GM21723 (cell line): ENCODE results near the gene EVX1.

Source experiments
- ATAC-seq: cut with Tn5 transposase; IDR thresholded peaks from one replicate; pipeline ENCODE4 v1.9.1; 2021; ENCODE audit warnings: mild to moderate bottlenecking, moderate library complexity; ENCODE audit not compliant: unreplicated experiment

EVX1 gene

DNA sequence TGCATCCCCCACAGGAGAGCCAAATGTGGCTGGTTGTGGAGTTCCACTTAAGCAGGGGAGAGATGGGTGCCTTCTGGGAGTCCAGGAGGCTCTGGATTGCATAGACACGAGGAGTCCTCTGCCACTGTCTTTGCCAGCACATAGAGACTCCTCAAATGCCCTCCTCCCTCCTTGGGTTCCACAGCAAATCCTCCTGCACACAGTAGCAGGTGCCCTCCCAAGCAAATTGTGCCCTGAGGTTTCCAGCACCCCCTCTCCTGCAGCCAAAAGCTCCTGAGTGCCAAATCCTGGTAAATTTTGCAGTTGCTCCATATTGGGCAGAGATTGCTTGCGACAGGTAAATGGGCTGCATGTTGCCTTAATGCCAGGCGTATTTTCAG, 5.8 kb downstream of the EVX1 start:
- no peak for ATAC-seq

DNA sequence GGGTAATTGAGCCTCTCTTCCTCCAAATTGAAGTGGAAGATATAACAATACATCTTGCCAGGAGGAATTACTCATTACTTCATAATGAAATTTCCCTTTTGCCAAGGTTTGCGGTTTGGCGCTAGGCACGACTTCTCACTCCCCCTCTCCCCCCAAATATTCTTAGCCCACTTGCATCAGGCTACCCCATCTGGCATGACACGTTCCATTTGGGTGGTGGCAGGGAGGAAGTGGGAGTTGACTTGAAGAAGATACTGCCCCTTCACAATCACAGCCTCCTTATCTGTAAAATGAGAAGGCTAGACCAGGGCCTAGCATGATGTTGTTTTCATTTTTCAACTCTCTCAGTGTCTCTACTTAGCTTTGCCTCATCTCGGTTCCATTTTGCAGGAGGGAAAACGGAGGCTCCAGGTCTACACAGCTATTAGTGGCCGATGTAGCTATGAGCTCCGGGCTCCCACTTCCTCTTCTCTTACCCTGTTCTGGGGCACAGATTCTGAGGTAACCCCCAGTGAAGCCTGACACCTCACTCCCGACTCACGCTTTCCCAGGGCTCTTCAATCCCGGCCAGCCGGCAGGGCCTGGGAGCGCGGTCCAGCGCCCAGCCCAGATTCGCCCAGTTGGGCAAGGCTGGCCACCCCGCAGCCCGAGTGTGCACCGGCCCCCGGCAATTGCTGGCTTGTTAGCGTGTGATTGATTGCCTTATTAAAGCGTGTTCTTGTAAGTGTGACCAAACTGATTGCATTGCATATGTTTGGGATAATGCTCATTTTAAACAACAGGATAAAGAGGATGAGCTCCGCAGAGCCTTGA, 6.5 kb downstream of the EVX1 start:
- no peak for ATAC-seq

DNA sequence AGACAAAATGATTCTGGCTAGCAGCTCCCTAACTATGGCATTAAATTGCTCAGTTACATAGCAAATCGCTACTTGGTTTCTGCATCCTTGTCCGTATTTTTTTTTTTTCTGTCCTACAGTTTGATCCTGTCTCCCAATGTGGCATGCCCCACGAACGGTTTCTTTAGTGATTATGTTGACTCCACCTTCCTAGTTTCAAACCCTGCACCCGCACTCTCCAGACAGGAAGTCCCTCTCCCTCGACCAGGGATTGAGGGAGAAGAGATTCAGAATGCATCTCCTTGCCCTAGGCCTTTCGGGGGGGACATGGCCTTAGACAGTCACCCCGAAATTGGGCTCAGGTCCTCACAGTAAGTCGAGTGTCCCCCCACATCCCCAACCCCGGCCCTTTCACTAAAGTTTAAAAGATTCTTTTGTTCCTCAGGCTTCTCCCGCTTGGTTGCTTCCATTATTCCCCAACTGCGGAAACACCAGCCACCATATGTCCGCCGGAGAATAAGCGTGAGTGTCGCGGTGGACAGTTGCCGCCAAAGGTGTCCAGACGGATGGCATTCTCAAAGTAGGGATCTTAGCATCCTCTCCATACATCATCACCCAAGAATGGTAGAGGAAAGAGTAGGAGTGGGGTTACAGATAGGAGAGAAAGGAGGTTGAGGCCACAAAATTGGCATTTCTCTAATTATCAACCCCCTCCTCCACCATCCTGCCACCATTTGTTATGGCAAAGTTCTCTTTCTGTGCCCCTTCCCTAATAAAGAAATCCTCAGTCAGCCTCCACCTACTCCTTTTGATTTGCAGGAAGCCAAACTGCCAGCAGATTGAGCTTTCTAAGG, 7.3 kb downstream of the EVX1 start:
- ATAC-seq = no peak

DNA sequence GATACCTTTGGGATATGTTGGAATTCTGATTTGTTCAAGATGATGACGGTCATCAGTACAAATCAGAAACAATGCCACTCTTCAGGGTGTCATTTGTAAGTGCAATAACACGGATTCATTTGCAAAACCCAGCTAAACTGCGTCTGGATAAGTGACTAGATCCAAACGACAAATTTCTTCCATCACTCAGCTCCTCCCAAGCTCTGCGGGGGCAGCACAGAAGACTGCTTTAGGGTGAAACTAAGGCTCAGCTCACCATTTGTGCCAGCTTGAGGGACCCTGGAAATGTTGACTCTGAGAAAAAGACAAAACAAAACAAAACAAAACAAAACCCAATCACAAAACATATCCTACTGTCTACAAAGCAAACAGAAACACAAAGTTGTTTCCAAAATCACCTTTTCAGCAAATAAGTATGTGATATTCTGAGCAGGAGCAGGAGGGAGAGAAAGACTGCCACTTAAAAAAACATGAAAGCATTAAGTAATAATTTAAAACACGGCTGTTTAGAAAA, 8.0 kb downstream of the EVX1 start:
- no peak for ATAC-seq

DNA sequence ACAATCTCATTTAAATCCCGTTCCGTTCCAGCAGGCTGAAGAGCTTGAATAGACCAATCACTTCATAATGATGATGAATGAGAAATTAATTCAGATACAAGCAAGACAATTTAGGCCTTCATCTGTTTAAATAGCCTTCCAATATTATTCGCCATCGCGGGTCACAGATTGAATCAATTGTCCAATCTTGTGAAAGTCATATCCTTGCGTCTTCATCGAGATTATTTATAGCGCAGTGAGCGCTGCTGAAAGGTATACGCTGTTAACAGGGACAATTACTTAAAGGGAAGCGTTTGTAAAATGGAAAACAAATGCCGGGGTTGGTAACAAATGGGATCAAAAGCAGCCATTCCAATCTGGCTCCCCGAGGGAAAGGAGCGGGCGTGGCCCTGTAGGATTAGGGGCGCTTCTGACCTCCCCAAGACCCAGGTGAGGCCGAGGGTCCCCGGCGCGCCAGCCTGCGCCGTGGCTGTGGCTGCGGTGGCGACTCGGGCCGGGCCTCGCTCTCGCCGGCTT, 8.6 kb downstream of the EVX1 start:
- ATAC-seq = no peak

DNA sequence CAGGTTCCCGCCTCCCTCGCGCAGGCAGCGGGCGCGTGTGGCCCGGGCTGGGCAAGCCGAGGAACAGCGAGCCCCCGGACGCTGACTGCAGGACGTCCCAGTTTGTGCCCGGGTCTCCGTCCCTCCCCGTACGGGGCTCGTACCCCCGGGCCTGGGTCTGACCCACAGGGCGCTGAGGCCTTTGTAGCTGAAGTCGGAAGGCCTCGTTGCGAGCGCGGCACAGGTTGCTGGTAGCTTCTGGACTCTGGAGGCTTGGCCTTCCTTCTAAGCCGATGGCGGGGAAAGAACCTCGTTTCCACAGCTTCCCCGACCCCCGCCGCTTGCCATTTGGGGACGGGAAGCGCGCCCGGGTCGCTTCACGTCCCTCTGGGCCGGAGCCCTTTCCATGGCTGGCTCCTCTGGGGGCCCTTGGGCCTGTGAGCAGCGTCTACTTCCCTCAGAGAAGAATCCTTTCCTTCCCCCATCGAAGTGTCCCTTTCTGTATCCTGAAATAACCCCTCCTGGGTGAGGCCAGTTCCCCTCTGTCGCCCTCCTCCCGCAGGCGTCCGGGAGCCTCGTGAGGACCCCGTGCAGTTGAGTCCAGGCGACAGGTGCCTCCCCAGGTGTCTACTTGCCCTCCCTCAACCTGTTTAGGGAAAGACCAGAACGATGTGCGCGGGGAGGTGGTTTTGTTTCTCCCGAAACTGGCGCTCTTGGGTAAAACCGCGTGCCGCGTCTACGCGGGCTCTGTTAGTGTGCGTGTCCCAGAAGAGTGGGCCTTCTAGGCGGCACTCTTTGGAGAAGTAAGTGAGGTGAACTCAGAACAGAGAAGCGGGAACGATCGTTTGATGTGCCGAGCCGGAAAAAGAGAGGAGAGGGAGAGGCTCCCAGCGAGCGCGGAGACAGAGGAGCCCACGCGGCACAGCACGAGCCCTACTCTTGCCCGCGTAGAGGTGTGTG, 9.3 kb downstream of the EVX1 start:
- no peak for ATAC-seq

DNA sequence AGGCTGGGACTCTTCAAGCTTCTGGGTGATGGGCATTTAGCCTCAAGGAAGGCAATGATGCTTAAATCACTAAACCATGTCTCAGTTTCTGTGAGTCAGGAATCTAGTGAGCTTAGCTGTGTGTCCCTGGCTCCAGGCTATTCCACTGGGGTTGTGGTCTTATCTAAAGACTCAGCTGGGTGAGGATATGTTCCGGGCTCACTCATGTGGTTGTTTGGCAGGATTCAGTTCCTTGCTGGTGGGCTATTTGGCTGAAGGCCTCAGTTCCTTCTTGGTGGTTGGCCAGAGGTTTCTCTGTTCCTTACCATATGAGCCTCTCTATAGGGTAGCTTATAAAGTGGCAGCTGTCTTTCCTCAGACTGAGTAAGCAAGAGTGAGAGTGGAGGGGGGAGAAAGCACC, 12.0 kb downstream of the EVX1 start:
- ATAC-seq = no peak

DNA sequence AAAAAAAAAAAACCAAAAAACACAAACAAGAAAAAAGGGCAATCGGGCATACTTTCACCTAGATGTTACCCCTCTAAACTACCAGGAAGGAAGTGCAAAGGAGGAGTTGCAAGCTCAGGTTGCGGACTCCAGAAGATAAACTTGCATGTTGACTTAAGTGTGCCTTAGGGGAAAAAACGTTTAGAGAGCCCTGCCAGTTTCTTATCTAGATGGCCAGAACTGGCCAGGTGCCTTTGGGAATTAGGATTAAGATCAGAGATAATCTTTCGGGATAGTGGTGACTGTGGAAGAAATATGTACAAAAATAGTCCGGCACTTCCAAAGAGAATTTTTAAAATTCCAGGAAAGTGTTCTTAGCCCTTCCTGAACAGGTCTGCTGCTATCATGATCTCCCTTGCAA, 17.6 kb downstream of the EVX1 start:
- no peak for ATAC-seq

DNA sequence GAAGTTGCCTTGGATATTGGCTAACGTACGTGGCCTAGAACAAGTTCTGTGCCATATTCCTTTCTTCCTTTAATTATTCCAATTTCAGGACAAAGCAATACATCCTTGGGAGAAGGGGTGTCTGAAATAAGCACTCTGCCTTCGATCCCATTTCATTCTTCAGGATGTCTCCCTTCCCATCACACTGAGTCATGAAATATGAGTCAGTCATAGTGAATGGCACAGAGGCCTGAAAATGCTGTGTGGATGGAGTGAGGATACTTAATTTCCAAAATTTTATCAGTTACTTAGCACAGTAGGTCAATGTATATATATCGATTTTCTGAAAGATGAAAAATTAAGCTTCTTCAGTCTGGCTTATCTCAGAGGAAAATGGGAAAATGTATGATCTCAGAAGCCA, 19.5 kb downstream of the EVX1 start:
- no peak for ATAC-seq

DNA sequence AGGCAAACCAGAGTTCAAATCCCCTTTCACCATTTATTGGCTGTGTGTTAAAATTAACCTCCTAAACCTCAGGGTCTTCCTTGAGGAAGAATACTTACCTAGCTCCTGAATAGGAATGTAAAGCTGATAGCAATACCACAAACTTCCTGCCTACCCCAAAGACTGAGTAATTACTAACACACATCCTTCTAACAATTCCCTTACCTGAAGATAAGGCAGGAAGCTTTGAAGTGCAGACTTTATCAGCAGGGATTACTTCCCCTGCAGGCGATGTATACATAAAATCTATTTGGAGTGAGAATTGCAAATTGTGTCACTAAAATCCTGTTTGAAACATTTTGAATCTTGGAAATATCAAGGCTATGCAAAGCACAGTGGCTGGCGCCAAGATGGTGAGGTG, 21.2 kb downstream of the EVX1 start:
- no peak for ATAC-seq

DNA sequence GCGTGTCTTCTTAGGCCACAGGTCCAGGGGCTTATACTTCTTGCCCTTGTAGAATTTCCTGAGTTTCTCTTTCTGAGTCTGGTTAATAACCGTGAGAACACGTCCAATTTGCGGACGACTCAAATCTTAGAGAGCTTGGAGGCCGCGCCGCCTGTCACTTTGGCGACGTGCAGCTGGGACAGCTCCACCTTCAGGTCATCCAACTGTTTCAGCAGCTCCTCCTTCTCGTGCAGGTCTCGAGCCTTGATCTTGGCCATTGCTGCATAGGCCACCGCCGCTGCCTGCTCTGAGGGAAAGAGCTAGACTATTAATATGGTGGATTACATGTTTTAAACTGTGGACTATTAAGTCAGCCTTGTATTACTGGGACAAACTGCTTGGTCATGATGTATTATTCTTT, 26.9 kb downstream of the EVX1 start:
- ATAC-seq = no peak

DNA sequence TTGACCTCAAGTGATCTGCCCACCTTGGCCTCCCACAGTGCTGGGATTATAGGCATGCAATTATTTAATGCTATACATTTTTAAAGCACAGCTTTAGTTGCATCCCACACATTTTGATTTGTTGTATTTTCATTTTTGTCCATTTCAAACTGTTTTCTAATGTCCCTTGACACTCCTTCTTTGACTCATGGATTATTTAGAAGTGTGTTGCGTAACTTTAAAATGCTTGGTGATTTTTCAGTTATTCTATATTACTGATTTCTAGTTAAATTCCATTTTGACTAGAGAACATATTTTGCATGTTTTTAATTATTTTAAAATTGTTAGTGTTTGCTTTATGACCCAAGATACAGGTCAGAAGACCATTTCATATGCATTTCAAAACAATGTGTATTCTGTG, 28.8 kb downstream of the EVX1 start:
- no peak for ATAC-seq

DNA sequence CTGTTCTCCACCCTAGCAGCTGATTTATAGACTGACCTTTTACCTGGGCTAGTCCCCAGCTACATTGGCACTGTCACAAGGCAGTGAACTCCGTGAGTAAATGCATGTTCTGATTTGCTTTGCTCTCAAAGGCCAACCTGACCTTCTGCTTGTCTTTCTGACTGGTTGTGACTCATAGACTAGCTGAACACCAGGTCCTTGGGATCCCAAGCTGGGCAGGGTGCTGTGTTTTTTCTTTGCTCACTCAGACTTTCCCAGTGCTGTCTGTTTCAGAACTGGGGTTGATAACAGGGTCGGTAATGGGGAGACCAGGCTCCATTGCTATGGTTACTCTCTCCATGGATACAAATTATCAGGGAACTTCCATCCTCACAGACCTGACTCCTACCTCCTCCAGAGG, 35.0 kb downstream of the EVX1 start:
- ATAC-seq = no peak

DNA sequence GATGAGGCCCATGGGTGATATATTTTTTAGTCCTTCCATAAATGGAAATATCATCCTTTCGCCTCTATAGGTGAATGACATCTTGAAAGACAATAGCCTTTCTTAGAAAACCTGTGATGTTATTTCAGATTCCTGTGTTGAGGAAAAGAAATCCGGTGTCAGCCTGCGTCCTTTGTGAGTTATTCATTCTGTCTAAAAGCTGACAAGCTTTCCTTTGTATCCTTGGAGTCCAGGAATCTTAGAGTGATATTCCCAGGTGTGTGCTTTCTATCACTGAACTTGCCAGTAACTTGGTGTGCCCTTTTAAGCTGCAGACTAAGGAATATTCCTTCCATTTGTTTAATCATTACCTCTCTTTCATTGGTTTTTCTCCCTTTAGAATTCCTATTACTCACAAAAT, 41.0 kb downstream of the EVX1 start:
- no peak for ATAC-seq

DNA sequence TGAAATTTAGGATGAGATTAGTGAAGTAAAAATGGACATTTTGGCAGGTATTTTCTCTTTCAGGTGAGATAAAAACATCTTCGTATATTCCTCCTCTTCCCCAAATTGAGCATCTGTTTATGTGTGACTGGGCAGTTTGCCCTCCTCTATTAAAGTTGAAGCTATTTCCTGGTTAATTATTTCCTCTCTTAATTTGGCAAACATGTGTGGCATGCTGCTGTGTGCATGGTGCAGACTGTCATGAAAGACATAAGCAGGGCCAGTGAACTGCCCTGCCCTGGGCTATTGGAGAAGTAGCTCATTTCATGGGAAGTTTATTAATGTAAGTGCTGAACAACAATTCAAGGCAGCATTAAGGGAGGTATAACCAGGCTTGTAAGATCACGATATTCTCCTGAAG, 52.6 kb downstream of the EVX1 start:
- no peak for ATAC-seq

DNA sequence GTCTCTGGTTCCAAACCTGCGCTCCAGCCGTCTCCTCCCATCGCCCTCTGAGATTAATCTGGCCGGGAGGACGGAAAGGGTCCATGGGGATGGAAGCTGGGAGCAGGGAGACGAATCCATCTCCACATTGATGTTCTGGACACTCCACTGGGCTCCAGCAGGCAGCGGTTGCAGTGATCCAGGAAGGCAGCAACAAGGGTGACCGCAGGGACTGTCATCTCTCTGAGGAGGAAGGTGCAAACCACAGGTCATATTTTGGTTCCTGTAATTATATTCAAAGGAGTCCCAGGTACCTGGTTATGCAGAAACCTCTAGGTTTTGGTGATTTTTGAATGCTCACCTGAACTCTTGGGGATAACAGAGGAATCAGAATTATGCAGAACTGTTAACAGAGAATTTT, 54.8 kb downstream of the EVX1 start:
- no peak for ATAC-seq
